Vagina (tissue), 2 donors: ENCODE data around the gene CRYBG1.

Source experiments
- POLR2A ChIP-seq, 2 donors: fragments of 450-650 bp; IDR thresholded peaks; one replicate each; pipeline ENCODE4 v1.6.1; 2017; ENCODE audit warnings: antibody characterized with exemption in 2 of 2, mild to moderate bottlenecking in 2 of 2, moderate library complexity in 2 of 2
- POLR2AphosphoS5 ChIP-seq, 2 donors: sonication (generic); formaldehyde crosslinking; IDR thresholded peaks; one replicate each; pipeline ENCODE4 v1.9.0; 2017; ENCODE audit warnings: antibody characterized with exemption in 2 of 2, mild to moderate bottlenecking in 2 of 2, low read depth in 1 of 2; ENCODE audit not compliant: insufficient read depth in 1 of 2
- TF ChIP-seq, protein P1 (sequence below), 3 experiments: fragments of 450-650 bp in 2 of 3; fragments of 200-600 bp in 1 of 3; sonication (generic) in 1 of 3; IDR thresholded peaks; one replicate each; pipeline ENCODE4 v1.5.1; 2017 to 2019; ENCODE audit warnings: antibody characterized with exemption in 3 of 3, mild to moderate bottlenecking in 2 of 3, moderate library complexity in 2 of 3

DNA sequence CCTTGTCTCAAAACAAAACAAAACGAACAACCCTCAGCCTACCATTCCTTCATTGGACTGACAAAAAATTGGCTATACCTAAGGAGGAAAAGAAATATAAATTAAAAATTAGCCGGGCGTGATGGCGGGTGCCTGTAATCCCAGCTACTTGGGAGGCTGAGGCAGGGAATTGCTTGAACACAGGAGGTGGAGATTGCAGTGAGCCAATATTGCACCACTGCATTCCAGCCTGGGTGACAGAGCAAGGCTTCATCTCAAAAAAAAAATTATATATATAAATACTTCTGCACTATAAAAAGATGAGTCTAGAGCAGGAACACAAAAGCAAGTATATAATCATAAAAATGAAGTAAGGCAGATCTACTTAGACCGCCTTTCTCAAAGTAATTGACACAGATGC lies 109.8 kb downstream of the CRYBG1 start:
- TF ChIP-seq POLR2A (IDR thresholded peaks at IDR 0.05) (no peak), POLR2AphosphoS5 (IDR thresholded peaks at IDR 0.05; ENCODE audit: insufficient read depth in 1 of 2, low read depth in 1 of 2) (no peak)
- TF ChIP-seq, protein P1, sequence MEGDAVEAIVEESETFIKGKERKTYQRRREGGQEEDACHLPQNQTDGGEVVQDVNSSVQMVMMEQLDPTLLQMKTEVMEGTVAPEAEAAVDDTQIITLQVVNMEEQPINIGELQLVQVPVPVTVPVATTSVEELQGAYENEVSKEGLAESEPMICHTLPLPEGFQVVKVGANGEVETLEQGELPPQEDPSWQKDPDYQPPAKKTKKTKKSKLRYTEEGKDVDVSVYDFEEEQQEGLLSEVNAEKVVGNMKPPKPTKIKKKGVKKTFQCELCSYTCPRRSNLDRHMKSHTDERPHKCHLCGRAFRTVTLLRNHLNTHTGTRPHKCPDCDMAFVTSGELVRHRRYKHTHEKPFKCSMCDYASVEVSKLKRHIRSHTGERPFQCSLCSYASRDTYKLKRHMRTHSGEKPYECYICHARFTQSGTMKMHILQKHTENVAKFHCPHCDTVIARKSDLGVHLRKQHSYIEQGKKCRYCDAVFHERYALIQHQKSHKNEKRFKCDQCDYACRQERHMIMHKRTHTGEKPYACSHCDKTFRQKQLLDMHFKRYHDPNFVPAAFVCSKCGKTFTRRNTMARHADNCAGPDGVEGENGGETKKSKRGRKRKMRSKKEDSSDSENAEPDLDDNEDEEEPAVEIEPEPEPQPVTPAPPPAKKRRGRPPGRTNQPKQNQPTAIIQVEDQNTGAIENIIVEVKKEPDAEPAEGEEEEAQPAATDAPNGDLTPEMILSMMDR (IDR thresholded peaks at IDR 0.05): no peak
